Activated T-cell treated with anti-CD3 and anti-CD28 coated beads, Interleukin-2, amount 50 U/mL, for 72 hours (primary cell): ENCODE data around the gene ITPRIPL2. TPM values are rescaled to one million over a fixed set of nuclear protein-coding genes. Genes with fewer than 3 reads are reported as not detected.

ENCODE experiments used
- ATAC-seq, 2 donors: fragments of 150-1000 bp; cut with Tn5 transposase; replicated peaks in 1 of 2; 2 replicates each; pipeline ENCODE4 v1.10.0; 2021; ENCODE audit warnings: moderate library complexity in 2 of 2, mild to moderate bottlenecking in 1 of 2
- DNase-seq, 2 donors: peaks; one replicate each; pipeline ENCODE4 v3.0.0; 2021 to 2022; ENCODE audit warnings: mixed read lengths in 1 of 2
- H3K27ac Mint-ChIP-seq: one replicate; pipeline ENCODE4 v1.8.0; 2022; ENCODE audit warnings: mild to moderate bottlenecking, moderate library complexity, mixed read lengths
- H3K27me3 Mint-ChIP-seq: one replicate; pipeline ENCODE4 v1.8.0; 2022; ENCODE audit warnings: low read depth, mixed read lengths
- H3K36me3 Mint-ChIP-seq, 2 donors: one replicate each; pipeline ENCODE4 v1.8.0; 2022; ENCODE audit warnings: mixed read lengths in 2 of 2, mild to moderate bottlenecking in 1 of 2; ENCODE audit not compliant: insufficient read depth in 2 of 2
- H3K4me1 Mint-ChIP-seq: one replicate; pipeline ENCODE4 v1.8.0; 2022; ENCODE audit warnings: low read depth, mixed read lengths
- H3K4me3 Mint-ChIP-seq, 2 donors: one replicate each; pipeline ENCODE4 v1.8.0; 2022; ENCODE audit warnings: mild to moderate bottlenecking in 2 of 2, mixed read lengths in 2 of 2, moderate library complexity in 2 of 2
- H3K9me3 Mint-ChIP-seq, 2 donors: one replicate each; pipeline ENCODE4 v1.8.0; 2022; ENCODE audit warnings: mixed read lengths in 2 of 2
- total RNA-seq, 2 donors: library from RNA; stranded (reverse); gene quantifications; one replicate each; pipeline ENCODE4 v1.2.3, GENCODE V29; 2022

Gene ITPRIPL2
- total RNA-seq, 2 donors from 2014 or later: 6.7 to 9.3 TPM

- no peak overlapping the region for H3K4me3 Mint-ChIP-seq
- no peaks in the 10 kb centered on the region for H3K9me3 Mint-ChIP-seq
- peaks cover 15% of the 10 kb centered on the region for H3K4me1 Mint-ChIP-seq
- H3K36me3 Mint-ChIP-seq: no peaks in the 10 kb centered on the region
- DNase-seq: no peak
- no peak overlapping the region for H3K27ac Mint-ChIP-seq
- peaks cover 28% of the 10 kb centered on the region for H3K27me3 Mint-ChIP-seq
- no peak for ATAC-seq
Measured at GRCh38 chr16:19104607-19105006, 9.2 kb upstream of the ITPRIPL2 start.

GRCh38 chr16:19105131-19105530 lies 8.6 kb upstream of the ITPRIPL2 start:
- DNase-seq: no peak
- Mint-ChIP-seq H3K4me3 (no peak overlapping the region), H3K4me1 (peaks cover 15% of the 10 kb centered on the region), H3K36me3 (no peaks in the 10 kb centered on the region), H3K9me3 (no peaks in the 10 kb centered on the region), H3K27me3 (peaks cover 28% of the 10 kb centered on the region), H3K27ac (no peak overlapping the region)
- no peak for ATAC-seq

- H3K27me3 Mint-ChIP-seq: peaks cover 24% of the 10 kb centered on the region
- H3K9me3 Mint-ChIP-seq: no peaks in the 10 kb centered on the region
- H3K4me1 Mint-ChIP-seq: peaks cover 15% of the 10 kb centered on the region
- DNase-seq: no peak
- H3K27ac Mint-ChIP-seq: no peak overlapping the region
- ATAC-seq: no peak
- no peaks in the 10 kb centered on the region for H3K36me3 Mint-ChIP-seq
- H3K4me3 Mint-ChIP-seq: no peak overlapping the region
Measured at GRCh38 chr16:19105891-19106624, 7.7 kb upstream of the ITPRIPL2 start.

- H3K9me3 Mint-ChIP-seq: no peaks in the 10 kb centered on the region
- no peak for DNase-seq
- no peaks in the 10 kb centered on the region for H3K36me3 Mint-ChIP-seq
- H3K4me1 Mint-ChIP-seq: peaks cover 15% of the 10 kb centered on the region
- H3K4me3 Mint-ChIP-seq: no peak overlapping the region
- peaks cover 22% of the 10 kb centered on the region for H3K27me3 Mint-ChIP-seq
- no peak overlapping the region for H3K27ac Mint-ChIP-seq
- no peak for ATAC-seq
Measured at GRCh38 chr16:19106625-19107020, 7.1 kb upstream of the ITPRIPL2 start.

GRCh38 chr16:19108409-19109287 lies 5.1 kb upstream of the ITPRIPL2 start:
- Mint-ChIP-seq H3K27me3 (peaks cover 35% of the 10 kb centered on the region), H3K9me3 (no peaks in the 10 kb centered on the region), H3K36me3 (no peaks in the 10 kb centered on the region), H3K4me1 (peaks cover 24% of the 10 kb centered on the region), H3K4me3 (no peak overlapping the region), H3K27ac (no peak overlapping the region)
- no peak for ATAC-seq
- no peak for DNase-seq

GRCh38 chr16:19109288-19109664 lies 4.5 kb upstream of the ITPRIPL2 start:
- Mint-ChIP-seq H3K9me3 (no peaks in the 10 kb centered on the region), H3K27ac (no peak overlapping the region), H3K36me3 (no peaks in the 10 kb centered on the region), H3K4me1 (peaks cover 24% of the 10 kb centered on the region), H3K4me3 (no peak overlapping the region), H3K27me3 (peaks cover 35% of the 10 kb centered on the region)
- ATAC-seq (no peak), DNase-seq (no peak)

- H3K27ac Mint-ChIP-seq: no peak overlapping the region
- H3K27me3 Mint-ChIP-seq: peaks cover 29% of the 10 kb centered on the region
Measured at GRCh38 chr16:19110537-19111360, 3.0 kb upstream of the ITPRIPL2 start.

GRCh38 chr16:19112099-19112407 lies 1.7 kb upstream of the ITPRIPL2 start:
- no peak for DNase-seq
- Mint-ChIP-seq H3K36me3 (no peaks in the 10 kb centered on the region), H3K4me1 (peaks cover 26% of the 10 kb centered on the region), H3K27me3 (peaks cover 29% of the 10 kb centered on the region), H3K4me3 (peak overlapping the region; percentile 33 to 41), H3K9me3 (no peaks in the 10 kb centered on the region), H3K27ac (no peak overlapping the region)
- no peak for ATAC-seq

More at GRCh38 chr16:19110537-19111360, 3.0 kb upstream of the ITPRIPL2 start:
- Mint-ChIP-seq H3K36me3 (no peaks in the 10 kb centered on the region), H3K9me3 (no peaks in the 10 kb centered on the region), H3K4me3 (no peak overlapping the region), H3K4me1 (peaks cover 24% of the 10 kb centered on the region)
- DNase-seq (no peak), ATAC-seq (no peak)

- Mint-ChIP-seq H3K27me3 (peaks cover 20% of the 10 kb centered on the region), H3K27ac (no peak overlapping the region), H3K4me3 (peak overlapping the region; percentile 75 to 82), H3K9me3 (no peaks in the 10 kb centered on the region), H3K4me1 (peaks cover 29% of the 10 kb centered on the region), H3K36me3 (no peaks in the 10 kb centered on the region)
- DNase-seq: peak; percentile 5 to 25
- peak; percentile 28 to 41 for ATAC-seq
Measured at GRCh38 chr16:19114359-19115147, 789 bp downstream of the ITPRIPL2 start.

GRCh38 chr16:19115148-19116021 lies 1.6 kb downstream of the ITPRIPL2 start:
- Mint-ChIP-seq H3K27me3 (peaks cover 20% of the 10 kb centered on the region), H3K4me1 (peaks cover 35% of the 10 kb centered on the region), H3K9me3 (no peaks in the 10 kb centered on the region), H3K4me3 (peak overlapping the region; percentile 63 to 82), H3K36me3 (no peaks in the 10 kb centered on the region), H3K27ac (no peak overlapping the region)
- DNase-seq: no peak
- ATAC-seq: no peak

GRCh38 chr16:19116711-19117449 lies 3.1 kb downstream of the ITPRIPL2 start:
- Mint-ChIP-seq H3K4me3 (peak overlapping the region in 1 of 2 donors; percentile 82), H3K27ac (peak overlapping the region; percentile 91), H3K36me3 (no peaks in the 10 kb centered on the region), H3K4me1 (peaks cover 40% of the 10 kb centered on the region), H3K9me3 (no peaks in the 10 kb centered on the region), H3K27me3 (peaks cover 18% of the 10 kb centered on the region)
- ATAC-seq (no peak), DNase-seq (no peak)
